MCF 10A (cell line): ENCODE measurements around the gene ARHGAP21. TPM values are rescaled to one million over a fixed set of nuclear protein-coding genes. Genes with fewer than 3 reads are reported as not detected.

ENCODE experiments used
- BruUV-seq: library from RNA; stranded (reverse); fragments of 400-500 nt; replicated peaks from 2 replicates; lab custom pipeline; 2021; lab: Mats Ljungman, UMichigan
- CTCF ChIA-PET: fragments of 300-600 bp; sonication (Branson Sonifier 250); formaldehyde crosslinking; extraction: SDS; loops from one replicate; lab custom pipeline; 2021; ENCODE audit warnings: antibody characterized with exemption, inconsistent platforms; lab: Yijun Ruan, JAX
- POLR2A ChIA-PET: fragments of 300-600, 350-650 bp; sonication (Branson Sonifier 250); formaldehyde crosslinking; extraction: SDS; loops from one replicate; lab custom pipeline; 2020; ENCODE audit warnings: antibody characterized with exemption, inconsistent platforms; lab: Yijun Ruan, JAX
- DNase-seq: peaks from one replicate; pipeline ENCODE4 v3.0.0-alpha.2; 2018; ENCODE audit not compliant: unreplicated experiment
- H3K27ac Mint-ChIP-seq: one replicate; pipeline ENCODE4 v1.8.0; 2022; ENCODE audit warnings: mild to moderate bottlenecking, low read depth, mixed read lengths; ENCODE audit not compliant: unreplicated experiment
- H3K27me3 Mint-ChIP-seq: one replicate; pipeline ENCODE4 v1.8.0; 2022; ENCODE audit warnings: mixed read lengths; ENCODE audit not compliant: insufficient read depth, unreplicated experiment
- H3K36me3 Mint-ChIP-seq: one replicate; pipeline ENCODE4 v1.8.0; 2022; ENCODE audit warnings: mild to moderate bottlenecking, moderate library complexity, mixed read lengths; ENCODE audit not compliant: insufficient read depth, unreplicated experiment
- H3K4me1 Mint-ChIP-seq: one replicate; pipeline ENCODE4 v1.8.0; 2022; ENCODE audit warnings: mixed read lengths; ENCODE audit not compliant: insufficient read depth, unreplicated experiment
- H3K4me3 Mint-ChIP-seq: one replicate; pipeline ENCODE4 v1.8.0; 2022; ENCODE audit warnings: mild to moderate bottlenecking, moderate library complexity, mixed read lengths; ENCODE audit not compliant: unreplicated experiment
- H3K9me3 Mint-ChIP-seq: one replicate; pipeline ENCODE4 v1.8.0; 2022; ENCODE audit warnings: mixed read lengths; ENCODE audit not compliant: unreplicated experiment
- CTCF ChIP-seq: fragments of 200-600 bp; IDR thresholded peaks from one replicate; pipeline ENCODE4 v1.8.0; 2022; ENCODE audit warnings: antibody characterized with exemption, mild to moderate bottlenecking; ENCODE audit not compliant: unreplicated experiment
- intact Hi-C: fragments of 100-400 bp; cut with micrococcal nuclease; formaldehyde crosslinking; loops from 2 replicates; pipeline ENCODE4 v1.14.1; 2022
- total RNA-seq: library from RNA; stranded (reverse); gene quantifications from 2 replicates; pipeline ENCODE4 v1.2.3, GENCODE V29; 2022

Gene ARHGAP21
- total RNA-seq, 1 experiment from 2014 or later = 85.1 TPM

DNA sequence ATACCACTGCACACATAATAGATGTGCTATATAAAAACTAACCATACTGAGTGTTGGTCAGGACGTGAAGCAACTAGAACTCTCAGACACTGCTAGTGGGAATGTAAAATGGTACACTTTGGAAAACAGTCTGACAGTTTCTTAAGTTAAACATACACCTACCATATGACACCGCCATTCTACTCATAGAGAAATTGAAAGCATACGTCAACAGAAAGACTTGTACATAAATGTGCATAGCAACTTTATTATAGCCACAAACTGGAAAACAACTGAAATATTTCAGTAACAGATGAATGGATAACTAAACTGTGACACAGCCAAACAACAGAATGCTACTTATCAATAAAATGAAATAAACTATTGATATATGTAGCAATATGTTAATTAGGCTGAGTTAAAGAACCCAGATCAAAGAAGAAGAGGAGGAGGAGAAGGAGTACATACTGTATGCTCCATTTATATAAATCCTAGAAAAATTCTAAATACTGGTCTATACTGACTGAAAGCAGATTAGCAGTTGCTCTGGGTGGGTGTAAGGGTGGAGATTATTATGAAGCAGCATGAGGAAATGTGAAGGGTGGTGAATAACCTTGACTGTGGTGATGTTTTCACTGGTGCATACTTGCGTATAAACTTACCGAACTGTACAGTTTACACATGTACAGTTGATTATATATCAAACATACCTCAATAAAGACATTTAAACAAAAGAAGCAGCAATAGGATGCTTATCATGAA, 48.6 kb downstream of the ARHGAP21 start:
- no peak for TF ChIP-seq CTCF
- no peak overlapping the region for H3K27ac Mint-ChIP-seq
- H3K9me3 Mint-ChIP-seq = no peaks in the 10 kb centered on the region
- peaks cover 18% of the 10 kb centered on the region for H3K4me1 Mint-ChIP-seq
- no peak overlapping the region for H3K4me3 Mint-ChIP-seq
- DNase-seq = no peak
- POLR2A ChIA-PET = interaction anchor here (0.6 kb wide), 1 partner anchor 1630 kb away, joined by 4 read pairs; no protein-coding TSS in a partner anchor
- no TSS peak for BruUV-seq
- H3K27me3 Mint-ChIP-seq = no peaks in the 10 kb centered on the region
- CTCF ChIA-PET = no interaction called here
- intact Hi-C loops = no loop called here
- no peaks in the 10 kb centered on the region for H3K36me3 Mint-ChIP-seq

DNA sequence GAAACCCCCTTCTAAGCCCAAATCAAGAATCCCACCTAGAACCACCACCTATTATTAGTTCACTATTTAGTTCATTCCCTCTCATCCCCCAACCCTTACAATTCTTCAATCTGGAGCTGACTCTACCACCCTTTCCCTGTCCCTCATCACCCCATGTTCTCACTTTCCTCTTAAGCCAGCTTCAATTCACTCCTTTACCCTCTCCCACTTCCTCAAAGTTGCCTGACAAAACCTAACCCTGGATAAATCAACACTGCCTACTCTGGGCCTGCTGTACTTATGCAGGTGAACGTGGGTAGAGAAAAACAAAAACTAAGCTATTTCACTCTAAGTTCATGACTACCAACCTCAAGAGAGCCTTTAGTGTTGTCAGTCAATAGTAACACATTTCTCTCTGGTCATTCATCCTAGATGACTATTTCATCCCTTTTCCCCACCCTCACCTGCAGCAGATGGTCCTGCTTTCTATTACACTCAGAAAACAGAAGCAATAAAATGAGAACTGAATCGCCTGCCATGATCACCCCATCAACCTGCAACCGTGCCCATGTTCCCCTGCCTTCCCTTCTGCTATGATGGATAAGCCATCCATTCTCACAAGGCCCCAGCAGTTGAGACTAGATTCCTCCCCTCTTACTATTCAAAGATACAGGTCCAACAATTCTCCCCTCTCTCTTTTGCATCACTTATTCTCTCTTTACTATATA, 52.6 kb downstream of the ARHGAP21 start:
- ChIA-PET POLR2A (interaction anchor here (0.8 kb wide), 1 partner anchor 22 kb away, joined by 3 read pairs; no protein-coding TSS in a partner anchor), CTCF (interaction anchor here (0.9 kb wide), 1 partner anchor 15 kb away, joined by 3 read pairs; no protein-coding TSS in a partner anchor)
- H3K4me1 Mint-ChIP-seq = peaks cover 18% of the 10 kb centered on the region
- no peak overlapping the region for H3K4me3 Mint-ChIP-seq
- no peak for TF ChIP-seq CTCF
- H3K27ac Mint-ChIP-seq = peak overlapping the region; percentile 13
- intact Hi-C loops = no loop called here
- no peak for DNase-seq
- peaks cover 11% of the 10 kb centered on the region for H3K36me3 Mint-ChIP-seq
- H3K27me3 Mint-ChIP-seq = no peaks in the 10 kb centered on the region
- no peaks in the 10 kb centered on the region for H3K9me3 Mint-ChIP-seq
- BruUV-seq = no TSS peak

GRCh38 chr10:24669285-24669852, 54.3 kb downstream of the ARHGAP21 start:
- TSS peak; percentile 12 for BruUV-seq
- ChIA-PET POLR2A (no interaction called here), CTCF (interaction anchor here (0.6 kb wide), 1 partner anchor 35 kb away, joined by 4 read pairs; no protein-coding TSS in a partner anchor)
- intact Hi-C loops = no loop called here
- no peak for TF ChIP-seq CTCF
- Mint-ChIP-seq H3K9me3 (no peaks in the 10 kb centered on the region), H3K36me3 (peaks cover 11% of the 10 kb centered on the region), H3K27ac (no peak overlapping the region), H3K4me1 (peaks cover 18% of the 10 kb centered on the region), H3K27me3 (no peaks in the 10 kb centered on the region), H3K4me3 (no peak overlapping the region)
- DNase-seq = no peak

DNA sequence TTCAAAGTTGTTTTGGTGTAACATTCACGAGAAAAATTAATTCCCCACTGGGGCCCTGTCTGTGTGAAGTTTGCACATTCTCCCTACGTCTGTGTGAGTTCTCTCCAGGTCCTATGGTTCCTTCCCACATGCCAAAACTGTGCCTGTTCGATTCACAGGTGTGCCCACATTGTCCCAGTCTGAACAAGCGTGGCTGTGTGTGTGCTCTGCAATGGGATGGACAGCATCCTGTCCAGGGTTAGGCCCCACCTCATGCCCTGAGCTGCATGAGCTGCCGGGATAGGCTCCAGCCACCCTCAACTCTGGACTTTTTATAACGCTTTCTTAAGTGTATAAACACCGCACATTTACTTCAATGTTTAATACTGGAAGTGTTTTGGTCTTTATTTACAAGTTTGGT, 55.4 kb downstream of the ARHGAP21 start:
- peaks cover 18% of the 10 kb centered on the region for H3K4me1 Mint-ChIP-seq
- BruUV-seq = no TSS peak
- intact Hi-C loops = no loop called here

More for the DNA sequence above, 55.4 kb downstream of the ARHGAP21 start:
- Mint-ChIP-seq H3K4me3 (no peak overlapping the region), H3K9me3 (no peaks in the 10 kb centered on the region), H3K27ac (no peak overlapping the region), H3K27me3 (no peaks in the 10 kb centered on the region), H3K36me3 (peaks cover 11% of the 10 kb centered on the region)
- DNase-seq = no peak
- POLR2A ChIA-PET = interaction anchor here (0.8 kb wide), 1 partner anchor 146 kb away, joined by 3 read pairs; no protein-coding TSS in a partner anchor
- CTCF ChIA-PET = interaction anchor here (0.6 to 1.2 kb wide), 2 partner anchors 25 to 1153 kb away, joined by 3 to 4 read pairs; no protein-coding TSS in a partner anchor
- no peak for TF ChIP-seq CTCF
